GM21737 (cell line): ENCODE measurements around the gene SULT1C4.
"Not testable (repeated sequence)": the region's sequence is repeated elsewhere in the genome, so short reads cannot be mapped to it uniquely, and the experiment has no call there.

ENCODE experiments used
- ATAC-seq: cut with Tn5 transposase; IDR thresholded peaks from one replicate; pipeline ENCODE4 v1.9.1; 2021; ENCODE audit warnings: mild to moderate bottlenecking, moderate library complexity; ENCODE audit not compliant: unreplicated experiment

The SULT1C4 gene

DNA sequence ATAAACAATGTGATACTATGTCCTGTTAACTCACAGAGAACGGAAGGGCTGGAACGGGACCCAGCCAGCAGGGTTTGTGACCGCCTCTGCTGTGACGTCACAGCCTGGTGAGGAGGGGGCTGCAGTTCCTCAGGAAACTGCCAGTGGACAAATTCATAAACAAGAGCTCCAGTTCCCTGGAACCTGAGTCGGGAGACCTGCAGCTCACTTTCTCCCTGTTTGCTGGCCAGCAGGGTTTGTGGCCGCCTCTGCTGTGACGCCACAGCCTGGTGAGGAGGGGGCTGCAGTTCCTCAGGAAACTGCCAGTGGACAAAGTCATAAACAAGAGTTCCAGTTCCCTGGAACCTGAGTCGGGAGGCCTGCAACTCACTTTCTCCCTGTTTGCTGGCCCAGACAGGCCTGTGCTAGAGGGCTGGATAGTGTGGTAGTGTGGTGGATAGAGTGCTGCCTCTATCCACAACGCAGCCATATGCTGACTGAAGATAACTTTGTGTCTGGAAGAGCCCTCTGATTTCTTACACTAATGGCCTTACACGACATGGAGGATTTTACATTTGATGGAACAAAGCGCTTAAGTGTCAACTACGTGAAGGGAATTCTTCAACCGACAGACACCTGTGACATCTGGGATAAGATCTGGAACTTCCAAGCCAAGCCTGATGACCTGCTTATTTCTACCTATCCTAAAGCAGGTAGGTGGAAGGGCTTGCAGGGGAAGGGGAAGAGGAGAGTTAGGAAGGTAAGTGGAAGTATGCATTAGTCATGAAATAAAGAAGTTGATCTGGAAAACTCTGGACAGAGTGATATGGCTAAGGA is at the start of gene SULT1C4:
Gene SULT1C4, plus strand, starts transcription at position 140 of the 816 bp plus-strand sequence. Its CDS starts 384 bp downstream, at position 524.
- ATAC-seq: no peak

DNA sequence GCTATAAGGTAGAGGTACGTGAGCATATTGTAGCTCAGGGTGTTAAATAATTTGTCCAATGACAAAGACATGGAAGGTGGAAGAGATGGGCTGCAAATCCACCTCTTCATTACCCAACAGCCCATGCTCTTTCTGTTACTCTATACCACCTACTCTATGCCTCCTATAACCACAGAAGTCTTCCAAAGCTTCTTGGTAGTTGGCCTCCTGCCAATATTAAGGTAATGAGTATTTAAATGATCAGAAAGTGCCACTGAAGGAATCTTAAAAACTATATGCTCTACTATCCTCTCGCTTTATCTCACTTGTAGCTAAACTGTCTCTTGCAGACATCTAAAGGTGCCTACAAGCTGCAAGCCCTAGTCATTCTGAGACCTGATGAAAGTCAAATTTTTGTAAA is 48.0 kb upstream of the SULT1C4 start:
- no peak for ATAC-seq

DNA sequence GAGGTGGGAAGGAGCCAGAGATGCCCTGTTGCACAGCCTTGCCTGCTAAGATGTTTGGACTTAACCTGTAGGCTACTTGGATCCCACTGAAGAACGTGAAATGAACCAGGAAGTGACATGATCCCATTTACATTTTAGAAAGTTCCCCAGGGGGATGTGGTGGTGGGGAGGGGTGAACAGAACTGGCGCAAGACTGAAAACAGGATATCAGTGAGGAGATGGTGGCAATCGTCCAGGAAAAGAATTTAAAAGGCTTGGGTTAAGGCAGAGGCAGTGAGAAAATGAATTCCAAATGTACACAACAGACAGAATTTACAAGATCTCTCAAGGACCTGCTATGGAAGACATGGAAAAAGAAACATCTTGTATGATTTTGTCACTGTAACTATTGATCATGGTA is 46.8 kb upstream of the SULT1C4 start:
- no peak for ATAC-seq

DNA sequence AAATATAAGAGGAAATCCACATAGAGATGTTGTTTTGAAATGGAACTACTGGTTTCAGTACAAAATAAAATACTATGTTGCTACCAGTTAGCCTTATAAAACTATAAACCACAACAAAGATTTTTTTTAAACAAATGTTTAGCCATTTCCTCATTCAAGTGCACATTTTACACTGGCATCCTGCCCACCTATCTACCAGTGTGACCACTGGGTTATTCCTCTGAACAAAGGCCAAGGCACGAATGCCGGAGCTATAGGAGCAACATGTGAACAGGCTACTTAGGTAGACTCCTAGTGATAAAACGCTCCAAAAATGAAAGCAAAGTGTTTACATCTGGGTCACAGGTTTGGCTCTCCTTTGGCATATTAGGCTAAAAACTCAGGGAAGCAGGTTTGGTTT is 31.8 kb upstream of the SULT1C4 start:
- ATAC-seq: no peak

DNA sequence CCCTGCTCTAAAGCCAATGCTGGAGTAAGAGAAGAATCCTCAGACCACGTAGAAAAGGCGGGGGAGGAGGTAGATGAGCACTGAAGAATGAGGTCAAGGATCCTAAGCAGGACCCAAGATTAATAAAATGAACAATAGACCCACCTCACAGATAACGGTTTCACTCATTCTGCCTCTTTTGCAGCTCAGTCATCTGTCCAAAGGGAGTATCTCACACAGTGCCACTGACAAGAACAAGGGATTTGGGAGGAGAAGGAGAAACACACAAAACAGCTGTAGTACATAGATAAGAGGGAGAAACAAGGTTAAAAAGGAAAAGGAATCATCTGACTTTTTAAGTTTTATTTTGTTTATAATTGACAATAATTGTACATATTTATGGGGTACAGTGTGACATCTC is 30.9 kb upstream of the SULT1C4 start:
- ATAC-seq: no peak

GRCh38 chr2:108347786-108348185 is 30.0 kb upstream of the SULT1C4 start:
- ATAC-seq: no peak

DNA sequence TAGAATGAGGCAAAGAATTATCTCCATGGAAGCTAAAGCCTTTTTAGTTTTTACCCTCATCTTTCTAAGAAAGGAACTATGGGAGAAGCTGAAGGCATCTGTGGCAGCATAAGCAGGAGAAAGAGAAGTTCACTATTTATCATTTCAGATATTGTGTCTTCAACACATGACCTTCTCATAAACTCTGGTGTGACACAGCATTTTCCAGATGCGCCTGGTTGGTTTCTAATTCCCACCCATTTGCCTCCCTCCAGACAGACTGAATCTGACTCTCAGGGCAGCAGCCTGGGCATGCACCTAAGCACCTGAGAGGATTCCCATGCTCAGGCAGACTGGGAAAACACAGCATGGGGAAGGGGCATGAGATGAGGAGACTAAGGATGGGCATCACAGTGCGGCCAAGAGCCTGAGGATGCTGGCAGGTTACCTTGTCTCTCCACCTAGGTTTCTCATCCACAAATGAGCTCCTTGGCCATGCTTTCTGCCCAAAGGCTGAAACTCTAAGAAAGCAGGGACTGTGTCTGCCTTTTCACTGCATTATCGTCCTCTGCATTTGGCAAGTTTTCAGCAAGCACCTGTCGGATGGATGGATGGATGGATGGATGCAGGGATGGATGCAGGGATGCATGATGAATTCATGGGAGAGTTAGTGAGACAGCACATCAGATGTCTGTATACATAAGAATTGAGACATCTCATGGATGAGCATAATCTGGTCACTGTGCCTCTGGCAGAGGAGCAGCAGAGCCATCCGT is 28.8 kb upstream of the SULT1C4 start:
- ATAC-seq: no peak

GRCh38 chr2:108349571-108349928 is 28.2 kb upstream of the SULT1C4 start:
- ATAC-seq: no peak

DNA sequence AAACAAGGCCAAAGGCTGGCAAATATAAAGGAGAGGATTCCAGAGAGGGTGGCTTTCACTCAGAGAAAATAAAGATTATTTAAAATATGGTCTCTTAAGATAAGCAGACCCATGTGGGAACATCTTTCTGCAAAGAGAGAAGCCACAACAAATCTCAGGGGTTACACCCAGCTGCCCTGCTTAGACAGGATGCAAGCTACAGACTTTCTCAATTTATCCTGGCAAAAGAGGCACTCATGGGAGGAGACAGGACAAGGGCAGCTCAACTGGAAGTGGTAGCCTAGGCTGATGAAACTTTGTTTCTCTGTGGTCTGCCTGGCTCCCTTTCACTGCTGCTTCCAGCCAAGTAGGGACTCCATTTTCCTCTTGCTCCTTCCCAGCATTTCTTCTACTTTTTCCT is 25.9 kb upstream of the SULT1C4 start:
- ATAC-seq: no peak

DNA sequence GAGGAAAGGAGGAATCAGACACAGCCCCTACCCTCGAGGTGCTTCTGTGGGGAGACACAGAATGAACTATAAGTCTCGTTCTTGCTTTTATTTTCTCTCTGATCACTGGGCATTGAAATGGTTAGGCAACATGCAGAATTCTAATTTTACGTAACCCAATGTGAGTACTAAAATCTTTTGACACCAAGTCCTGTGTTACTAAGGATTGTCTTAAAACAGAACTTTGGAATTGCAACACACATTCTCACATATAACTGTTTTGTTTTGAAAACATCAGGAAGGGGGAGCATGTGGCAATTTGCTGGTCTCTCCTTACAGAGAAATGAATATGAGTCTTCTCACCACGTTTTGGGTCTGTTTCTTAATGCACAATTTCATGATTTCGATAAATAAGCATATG is 23.6 kb upstream of the SULT1C4 start:
- ATAC-seq: no peak

DNA sequence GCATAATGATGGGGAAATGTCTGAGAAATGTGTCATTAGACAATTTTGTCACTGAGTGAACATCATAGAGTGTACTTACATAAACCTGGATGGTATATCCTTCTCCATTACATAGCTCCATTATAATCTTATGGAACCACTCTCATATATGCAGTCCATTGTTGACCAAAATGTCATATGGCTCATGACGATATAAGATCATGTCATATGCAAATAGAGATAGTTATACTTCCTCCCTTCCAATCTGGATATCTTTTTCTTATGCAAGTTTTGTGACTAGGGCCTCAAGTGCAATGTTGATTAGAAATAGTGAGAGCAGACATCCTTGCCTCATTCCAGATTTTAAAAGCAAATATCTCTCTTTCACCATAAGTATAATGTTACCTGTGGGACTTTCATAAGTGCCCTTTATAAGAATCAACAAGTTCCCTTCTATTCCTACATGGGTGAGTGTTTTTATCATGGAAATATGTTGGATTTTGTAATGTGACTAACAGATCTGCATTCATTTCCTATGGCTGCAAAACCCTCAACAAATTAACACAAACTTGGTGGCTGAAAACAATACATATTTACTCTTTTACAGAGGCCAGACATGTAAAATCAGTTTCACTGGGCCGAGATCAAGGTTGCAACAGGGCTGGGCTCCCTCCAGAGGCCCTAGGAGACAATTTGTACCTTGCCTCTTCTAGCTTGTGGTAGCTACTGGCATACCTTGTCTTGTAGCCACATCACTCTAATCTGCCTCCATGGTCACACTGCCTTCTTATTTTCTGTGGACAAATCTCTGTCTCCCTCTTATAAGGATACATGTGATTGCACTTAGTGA is 21.6 kb upstream of the SULT1C4 start:
- ATAC-seq: no peak

- not testable (repeated sequence) for ATAC-seq
These were observed 18.4 kb upstream of the SULT1C4 start for GRCh38 chr2:108359336-108359735.

GRCh38 chr2:108360776-108361468 is 16.8 kb upstream of the SULT1C4 start:
- ATAC-seq: no peak

DNA sequence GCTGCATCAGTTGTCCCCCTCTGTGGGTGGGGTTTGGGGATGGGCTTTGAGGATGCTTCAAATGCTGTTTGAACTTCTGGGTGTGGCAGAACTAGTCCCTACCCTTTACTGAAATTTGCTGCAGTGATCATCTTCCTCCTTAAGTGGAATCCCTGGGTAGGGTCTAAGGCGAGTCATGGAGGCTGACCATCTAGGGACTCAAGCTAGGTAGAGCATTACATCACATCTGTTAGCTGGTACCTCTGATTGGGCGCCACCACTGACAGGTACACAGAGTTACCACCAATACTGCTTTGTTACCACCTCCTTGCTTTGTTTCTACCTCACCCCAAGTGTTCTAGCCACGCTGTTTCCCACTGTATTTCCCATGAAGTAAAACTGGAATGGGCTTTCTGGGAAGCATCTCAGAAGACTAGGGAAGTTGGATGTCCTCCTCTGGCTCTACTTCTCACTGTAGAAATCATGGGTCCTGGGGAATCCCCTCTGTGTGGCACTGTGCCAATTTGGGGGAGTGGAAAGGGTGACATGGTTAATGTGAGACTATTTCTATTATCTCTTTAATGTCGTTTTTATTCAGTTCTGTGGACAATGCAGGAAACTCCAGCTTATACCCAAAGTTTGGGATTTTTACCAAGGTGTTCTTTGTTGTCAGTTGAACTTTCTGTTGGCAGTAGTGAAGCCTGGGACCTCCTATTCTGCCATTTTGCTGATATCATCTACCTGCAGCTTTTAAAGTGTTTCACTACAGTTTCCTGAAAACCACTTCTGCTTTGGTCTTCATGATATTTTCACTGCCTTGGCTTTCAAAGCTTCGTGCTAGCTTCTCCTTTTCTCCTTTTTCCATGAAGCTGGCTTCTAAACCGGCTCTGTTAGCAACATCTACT is 14.5 kb upstream of the SULT1C4 start:
- no peak for ATAC-seq

- ATAC-seq: no peak
These were observed 13.9 kb upstream of the SULT1C4 start for GRCh38 chr2:108363908-108364225.

DNA sequence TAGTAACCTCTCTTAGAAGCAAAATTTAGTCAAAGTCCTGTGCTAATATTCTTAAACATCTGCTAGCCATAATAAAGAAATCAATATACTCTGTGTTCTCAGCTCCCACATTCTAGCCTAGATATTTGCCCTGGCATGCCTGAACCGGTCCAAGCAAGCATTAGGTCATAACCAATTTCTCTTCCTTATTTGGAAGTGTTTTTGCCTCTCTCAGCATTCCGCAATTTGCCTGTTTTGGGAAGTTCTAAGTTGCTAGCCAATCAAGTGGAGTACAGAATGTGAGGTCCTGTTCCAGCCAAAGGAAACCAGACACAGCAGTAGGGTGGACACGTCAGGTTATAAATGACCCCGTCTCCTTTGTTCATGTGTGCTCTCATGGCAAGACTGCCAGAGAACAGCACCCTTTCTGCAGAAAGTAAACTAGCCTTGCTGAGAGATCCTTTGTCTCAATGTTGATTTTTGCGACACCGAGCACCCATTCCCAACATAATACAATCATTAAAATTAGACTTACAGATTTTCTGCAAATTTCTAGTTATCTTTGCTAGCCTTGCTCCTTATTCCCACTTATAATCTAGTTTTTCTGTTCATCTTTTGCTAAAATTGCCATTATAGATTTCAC is 13.0 kb upstream of the SULT1C4 start:
- ATAC-seq: no peak

DNA sequence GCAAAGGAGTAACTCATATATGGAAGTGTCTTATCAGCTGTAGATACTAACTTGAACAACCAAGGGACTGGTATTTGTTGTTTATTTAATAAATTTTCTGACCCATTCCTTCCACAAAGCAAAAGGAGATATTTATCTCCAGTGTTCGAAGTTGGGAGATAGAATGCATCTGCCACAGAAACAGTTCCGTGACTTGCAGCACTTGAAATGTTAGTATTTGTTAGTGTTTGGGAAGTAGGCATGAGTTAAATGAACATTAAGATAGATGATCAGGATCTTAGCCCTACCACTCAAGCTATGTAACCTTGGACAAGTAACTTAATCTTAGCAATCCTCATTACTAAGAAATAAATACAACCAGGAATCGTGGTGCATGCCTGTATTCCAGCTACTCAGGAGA is 12.1 kb upstream of the SULT1C4 start:
- no peak for ATAC-seq

- ATAC-seq: no peak
These were observed 10.7 kb upstream of the SULT1C4 start for GRCh38 chr2:108367014-108367413.

DNA sequence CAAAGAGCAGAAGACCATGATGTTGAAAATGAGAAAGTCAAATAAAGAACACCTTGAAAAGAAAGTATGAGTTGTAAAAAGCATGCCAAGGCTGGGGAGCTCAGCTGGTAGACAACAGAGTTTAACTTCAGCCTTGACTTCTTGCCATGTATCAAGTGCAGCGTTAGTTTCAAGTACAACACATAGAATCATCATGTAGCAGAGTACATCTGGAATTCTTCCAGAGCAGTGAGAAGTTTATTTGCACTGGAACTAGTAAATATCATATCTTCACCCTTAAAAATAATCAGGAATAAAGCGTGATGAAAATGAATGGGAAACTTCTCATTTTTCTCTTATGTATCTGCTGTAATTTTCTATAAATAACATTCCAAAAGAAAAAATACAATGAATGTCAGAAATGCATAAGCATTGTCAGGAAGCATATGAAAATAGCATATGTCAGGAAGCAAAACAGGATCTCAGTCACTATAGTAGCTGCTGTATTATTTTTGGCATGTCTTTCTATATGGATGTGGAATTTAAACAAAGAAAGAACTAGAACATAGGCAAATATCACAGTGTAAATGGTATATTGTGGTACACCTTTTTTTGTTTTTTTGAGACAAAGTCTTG is 10.1 kb upstream of the SULT1C4 start:
- ATAC-seq: no peak
